ENCODE data around the gene SGCG.

The SGCG gene

GRCh38 chr13:23159760-23160637 is 20.8 kb upstream of the SGCG start:
- H3K27me3 ChIP-seq (ENCODE audit: control insufficient read depth, insufficient read depth, low read length) = peaks cover 24% of the 10 kb centered on the region
- H3K9ac ChIP-seq (ENCODE audit: low read depth, low read length) = no peak overlapping the region; the same call in 1 of the 2 replicates
- H3K9me3 ChIP-seq (ENCODE audit: control insufficient read depth, insufficient read depth, low read length) = no peaks in the 10 kb centered on the region
- H3K4me3 ChIP-seq (ENCODE audit: low read depth, low read length) = peak overlapping the region; percentile 82
- H3K27ac ChIP-seq (ENCODE audit: low read depth, low read length) = no peak overlapping the region
- no peaks in the 10 kb centered on the region for H3K4me1 ChIP-seq (ENCODE audit: control insufficient read depth, insufficient read depth, low read length)
- H3K36me3 ChIP-seq (ENCODE audit: control insufficient read depth, insufficient read depth, low read length) = no peaks in the 10 kb centered on the region

- no peak overlapping the region for H3K27ac ChIP-seq (ENCODE audit: low read depth, low read length)
- H3K4me1 ChIP-seq (ENCODE audit: control insufficient read depth, insufficient read depth, low read length) = no peaks in the 10 kb centered on the region
These were observed 19.9 kb upstream of the SGCG start for GRCh38 chr13:23160638-23161480.

GRCh38 chr13:23161481-23161825 is 19.3 kb upstream of the SGCG start:
- Histone ChIP-seq H3K36me3 (ENCODE audit: control insufficient read depth, insufficient read depth, low read length) (no peaks in the 10 kb centered on the region), H3K27ac (ENCODE audit: low read depth, low read length) (no peak overlapping the region), H3K9me3 (ENCODE audit: control insufficient read depth, insufficient read depth, low read length) (no peaks in the 10 kb centered on the region), H3K4me3 (ENCODE audit: low read depth, low read length) (no peak overlapping the region), H3K27me3 (ENCODE audit: control insufficient read depth, insufficient read depth, low read length) (peaks cover 24% of the 10 kb centered on the region), H3K4me1 (ENCODE audit: control insufficient read depth, insufficient read depth, low read length) (no peaks in the 10 kb centered on the region), H3K9ac (ENCODE audit: low read depth, low read length) (no peak overlapping the region)

More at GRCh38 chr13:23160638-23161480, 19.9 kb upstream of the SGCG start:
- H3K27me3 ChIP-seq (ENCODE audit: control insufficient read depth, insufficient read depth, low read length) = peaks cover 24% of the 10 kb centered on the region
- no peaks in the 10 kb centered on the region for H3K9me3 ChIP-seq (ENCODE audit: control insufficient read depth, insufficient read depth, low read length)
- H3K4me3 ChIP-seq (ENCODE audit: low read depth, low read length) = peak overlapping the region; percentile 82
- no peak overlapping the region for H3K9ac ChIP-seq (ENCODE audit: low read depth, low read length)
- H3K36me3 ChIP-seq (ENCODE audit: control insufficient read depth, insufficient read depth, low read length) = no peaks in the 10 kb centered on the region

DNA sequence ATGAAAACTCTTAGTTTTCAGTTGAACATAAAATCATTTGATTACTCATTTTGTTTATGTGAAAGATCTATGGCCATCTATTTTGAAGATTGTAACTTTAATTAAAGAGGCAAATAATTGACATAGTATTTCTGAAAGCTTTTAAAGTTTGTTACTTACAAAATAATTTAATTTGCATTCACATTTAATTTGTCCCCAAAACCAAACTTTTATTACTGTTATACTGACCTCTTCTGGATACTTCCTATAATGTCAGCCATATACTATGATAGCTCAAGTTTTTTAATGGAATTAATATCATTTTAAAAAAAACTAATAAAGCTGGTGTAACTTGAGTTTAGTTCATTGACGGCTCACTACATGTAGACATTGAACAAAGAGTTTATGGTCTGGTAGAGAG is 4.9 kb upstream of the SGCG start:
- Histone ChIP-seq H3K27me3 (ENCODE audit: control insufficient read depth, insufficient read depth, low read length) (no peaks in the 10 kb centered on the region), H3K36me3 (ENCODE audit: control insufficient read depth, insufficient read depth, low read length) (no peaks in the 10 kb centered on the region), H3K27ac (ENCODE audit: low read depth, low read length) (no peak overlapping the region), H3K4me1 (ENCODE audit: control insufficient read depth, insufficient read depth, low read length) (no peaks in the 10 kb centered on the region), H3K9me3 (ENCODE audit: control insufficient read depth, insufficient read depth, low read length) (no peaks in the 10 kb centered on the region), H3K9ac (ENCODE audit: low read depth, low read length) (no peak overlapping the region), H3K4me3 (ENCODE audit: low read depth, low read length) (no peak overlapping the region)

DNA sequence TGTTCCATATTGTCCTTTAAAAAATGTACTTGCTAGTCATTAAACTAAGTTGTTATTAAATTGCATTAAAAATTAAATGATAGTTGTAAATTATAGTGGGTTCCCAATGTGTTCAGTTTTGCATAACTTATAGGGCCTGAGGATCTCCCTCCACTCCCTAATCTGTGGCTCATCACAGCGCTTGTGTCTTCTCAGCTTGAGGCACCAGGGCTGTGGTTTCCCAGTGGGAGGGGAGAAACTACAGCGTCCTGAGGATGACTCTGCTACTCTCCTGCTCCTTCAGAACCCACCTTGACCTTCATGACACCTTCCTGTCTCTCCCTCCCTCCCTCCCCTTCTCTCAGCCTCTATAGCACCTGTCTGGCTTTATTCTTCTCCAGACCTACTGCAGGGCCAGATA is 1.4 kb downstream of the SGCG start:
- Histone ChIP-seq H3K36me3 (ENCODE audit: control insufficient read depth, insufficient read depth, low read length) (no peaks in the 10 kb centered on the region), H3K4me1 (ENCODE audit: control insufficient read depth, insufficient read depth, low read length) (no peaks in the 10 kb centered on the region), H3K9me3 (ENCODE audit: control insufficient read depth, insufficient read depth, low read length) (no peaks in the 10 kb centered on the region), H3K27ac (ENCODE audit: low read depth, low read length) (no peak overlapping the region), H3K4me3 (ENCODE audit: low read depth, low read length) (no peak overlapping the region), H3K9ac (ENCODE audit: low read depth, low read length) (no peak overlapping the region), H3K27me3 (ENCODE audit: control insufficient read depth, insufficient read depth, low read length) (no peaks in the 10 kb centered on the region)

DNA sequence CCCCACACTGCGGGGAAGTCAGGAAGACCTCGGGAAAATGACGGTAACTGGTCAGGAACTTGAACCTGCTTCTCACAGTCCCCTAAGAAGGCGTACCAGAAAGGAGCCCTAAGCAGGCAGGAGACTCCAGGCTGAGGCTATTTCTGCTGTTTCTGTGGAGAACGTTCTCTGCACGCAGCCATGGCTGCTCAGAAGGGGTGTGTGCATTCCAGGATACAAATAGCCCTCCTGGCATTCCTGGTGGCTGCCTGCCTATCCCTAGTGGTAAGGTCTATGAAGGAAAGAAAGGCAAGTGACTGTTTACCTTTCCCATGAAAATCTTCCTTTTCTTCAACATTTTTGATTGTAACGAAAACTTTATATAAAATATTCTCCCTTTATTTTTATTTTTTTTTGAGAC is 2.5 kb downstream of the SGCG start:
- no peaks in the 10 kb centered on the region for H3K4me1 ChIP-seq (ENCODE audit: control insufficient read depth, insufficient read depth, low read length)
- no peaks in the 10 kb centered on the region for H3K36me3 ChIP-seq (ENCODE audit: control insufficient read depth, insufficient read depth, low read length)
- H3K9ac ChIP-seq (ENCODE audit: low read depth, low read length) = no peak overlapping the region
- no peaks in the 10 kb centered on the region for H3K27me3 ChIP-seq (ENCODE audit: control insufficient read depth, insufficient read depth, low read length)
- H3K9me3 ChIP-seq (ENCODE audit: control insufficient read depth, insufficient read depth, low read length) = no peaks in the 10 kb centered on the region
- H3K27ac ChIP-seq (ENCODE audit: low read depth, low read length) = no peak overlapping the region
- no peak overlapping the region for H3K4me3 ChIP-seq (ENCODE audit: low read depth, low read length)

GRCh38 chr13:23185542-23185941 is 4.8 kb downstream of the SGCG start:
- H3K4me3 ChIP-seq (ENCODE audit: low read depth, low read length) = no peak overlapping the region
- H3K4me1 ChIP-seq (ENCODE audit: control insufficient read depth, insufficient read depth, low read length) = no peaks in the 10 kb centered on the region
- H3K36me3 ChIP-seq (ENCODE audit: control insufficient read depth, insufficient read depth, low read length) = no peaks in the 10 kb centered on the region
- H3K27me3 ChIP-seq (ENCODE audit: control insufficient read depth, insufficient read depth, low read length) = no peaks in the 10 kb centered on the region
- H3K27ac ChIP-seq (ENCODE audit: low read depth, low read length) = no peak overlapping the region
- H3K9ac ChIP-seq (ENCODE audit: low read depth, low read length) = no peak overlapping the region
- H3K9me3 ChIP-seq (ENCODE audit: control insufficient read depth, insufficient read depth, low read length) = no peaks in the 10 kb centered on the region

DNA sequence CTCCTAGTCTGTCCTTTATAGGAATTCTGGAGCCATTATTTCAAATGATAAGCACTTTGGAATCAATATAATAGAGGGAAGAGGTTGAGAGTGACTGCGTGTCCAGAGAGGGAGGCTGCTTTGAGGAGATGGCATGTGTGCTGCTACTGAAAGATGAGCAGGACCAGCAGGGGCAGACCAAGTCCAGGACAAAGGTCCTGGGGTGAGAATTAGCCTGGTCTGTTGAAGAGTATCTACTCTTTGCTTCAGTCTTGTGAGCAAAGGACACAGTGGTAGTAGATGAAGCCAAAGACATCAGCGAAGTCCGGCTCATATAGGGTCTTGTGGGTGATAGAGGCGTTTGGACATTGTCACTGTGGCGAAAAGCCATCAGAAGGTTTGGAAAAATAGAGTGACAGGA is 21.1 kb downstream of the SGCG start:
- Histone ChIP-seq H3K36me3 (ENCODE audit: control insufficient read depth, insufficient read depth, low read length) (no peaks in the 10 kb centered on the region), H3K4me1 (ENCODE audit: control insufficient read depth, insufficient read depth, low read length) (no peaks in the 10 kb centered on the region), H3K9ac (ENCODE audit: low read depth, low read length) (no peak overlapping the region), H3K27ac (ENCODE audit: low read depth, low read length) (no peak overlapping the region), H3K27me3 (ENCODE audit: control insufficient read depth, insufficient read depth, low read length) (no peaks in the 10 kb centered on the region), H3K4me3 (ENCODE audit: low read depth, low read length) (no peak overlapping the region), H3K9me3 (ENCODE audit: control insufficient read depth, insufficient read depth, low read length) (peaks cover 2% of the 10 kb centered on the region)

DNA sequence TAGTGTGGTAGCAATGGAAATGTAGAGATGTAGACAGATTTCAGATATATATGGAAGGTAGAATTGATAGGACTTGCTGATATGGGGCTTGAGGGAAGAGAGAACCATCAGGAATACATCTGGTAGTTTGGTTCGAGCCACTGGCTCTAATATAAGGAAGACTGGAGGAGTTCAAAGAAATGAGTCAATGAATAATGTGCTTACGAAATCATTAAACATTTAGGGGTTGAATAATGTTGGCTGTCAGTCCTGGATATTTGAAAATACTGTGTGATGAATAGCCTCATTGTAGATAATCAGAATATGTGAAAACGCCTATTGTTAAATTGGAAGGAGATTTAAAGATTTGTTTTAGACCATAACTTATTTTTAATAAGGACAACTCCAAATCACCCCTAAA is 21.6 kb downstream of the SGCG start:
- H3K4me3 ChIP-seq (ENCODE audit: low read depth, low read length) = no peak overlapping the region
- no peak overlapping the region for H3K27ac ChIP-seq (ENCODE audit: low read depth, low read length)
- no peaks in the 10 kb centered on the region for H3K27me3 ChIP-seq (ENCODE audit: control insufficient read depth, insufficient read depth, low read length)
- no peaks in the 10 kb centered on the region for H3K4me1 ChIP-seq (ENCODE audit: control insufficient read depth, insufficient read depth, low read length)
- H3K9ac ChIP-seq (ENCODE audit: low read depth, low read length) = no peak overlapping the region
- H3K9me3 ChIP-seq (ENCODE audit: control insufficient read depth, insufficient read depth, low read length) = peaks cover 4% of the 10 kb centered on the region
- H3K36me3 ChIP-seq (ENCODE audit: control insufficient read depth, insufficient read depth, low read length) = no peaks in the 10 kb centered on the region

DNA sequence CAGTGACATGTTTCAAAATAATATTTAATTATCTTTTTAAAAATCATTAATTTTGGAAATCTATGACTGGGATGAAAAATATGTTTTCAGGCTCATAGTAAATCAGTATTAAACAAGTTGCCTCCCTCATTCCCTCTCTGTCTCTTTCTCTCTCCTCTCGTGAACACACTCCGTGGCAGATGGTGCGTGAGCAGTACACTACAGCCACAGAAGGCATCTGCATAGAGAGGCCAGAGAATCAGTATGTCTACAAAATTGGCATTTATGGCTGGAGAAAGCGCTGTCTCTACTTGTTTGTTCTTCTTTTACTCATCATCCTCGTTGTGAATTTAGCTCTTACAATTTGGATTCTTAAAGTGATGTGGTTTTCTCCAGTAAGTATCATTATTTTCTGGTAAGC is 22.7 kb downstream of the SGCG start:
- no peak overlapping the region for H3K9ac ChIP-seq (ENCODE audit: low read depth, low read length)
- no peaks in the 10 kb centered on the region for H3K36me3 ChIP-seq (ENCODE audit: control insufficient read depth, insufficient read depth, low read length)
- no peaks in the 10 kb centered on the region for H3K27me3 ChIP-seq (ENCODE audit: control insufficient read depth, insufficient read depth, low read length)
- H3K4me3 ChIP-seq (ENCODE audit: low read depth, low read length) = no peak overlapping the region
- H3K9me3 ChIP-seq (ENCODE audit: control insufficient read depth, insufficient read depth, low read length) = peaks cover 4% of the 10 kb centered on the region
- H3K27ac ChIP-seq (ENCODE audit: low read depth, low read length) = no peak overlapping the region
- no peaks in the 10 kb centered on the region for H3K4me1 ChIP-seq (ENCODE audit: control insufficient read depth, insufficient read depth, low read length)

- H3K27me3 ChIP-seq (ENCODE audit: control insufficient read depth, insufficient read depth, low read length) = no peaks in the 10 kb centered on the region
- H3K36me3 ChIP-seq (ENCODE audit: control insufficient read depth, insufficient read depth, low read length) = no peaks in the 10 kb centered on the region
- no peak overlapping the region for H3K9ac ChIP-seq (ENCODE audit: low read depth, low read length)
- H3K4me1 ChIP-seq (ENCODE audit: control insufficient read depth, insufficient read depth, low read length) = no peaks in the 10 kb centered on the region
- peaks cover 4% of the 10 kb centered on the region for H3K9me3 ChIP-seq (ENCODE audit: control insufficient read depth, insufficient read depth, low read length)
- H3K27ac ChIP-seq (ENCODE audit: low read depth, low read length) = no peak overlapping the region
- no peak overlapping the region for H3K4me3 ChIP-seq (ENCODE audit: low read depth, low read length)
These were observed 25.0 kb downstream of the SGCG start for GRCh38 chr13:23205807-23206206.

All from HUES48 (cell line).